HepG2 (cell line): ENCODE measurements around the gene TM4SF4. TPM values are rescaled to one million over a fixed set of nuclear protein-coding genes. Genes with fewer than 3 reads are reported as not detected.

Experiments used
- ATAC-seq: fragments of 200-7000 bp; cut with Tn5 transposase; 3 replicates; pipeline ENCODE4 v1.9.1; 2020; ENCODE audit warnings: mild to moderate bottlenecking, moderate library complexity
- BruUV-seq: library from RNA; stranded (reverse); fragments of 400-500 nt; replicated peaks from 2 replicates; lab custom pipeline; 2021; lab: Mats Ljungman, UMichigan
- CTCF ChIA-PET: fragments of 300-600 bp; formaldehyde crosslinking; extraction: SDS; loops from one replicate; lab custom pipeline; 2021; ENCODE audit warnings: low total read pairs, inconsistent platforms, low intra/inter-chr PET ratio; lab: Yijun Ruan, JAX
- POLR2A ChIA-PET: fragments of 350-600 bp; sonication (Branson Sonifier 250); formaldehyde crosslinking; loops from one replicate; lab custom pipeline; 2020; ENCODE audit warnings: antibody characterized with exemption, inconsistent platforms; lab: Yijun Ruan, JAX
- DNase-seq: peaks from one replicate; pipeline ENCODE4 v3.0.0-alpha.2; 2015; ENCODE audit warnings: low spot score
- FAIRE-seq: peaks from 3 replicates; lab custom pipeline; 2011; peaks lifted over from hg19 to GRCh38; lab: Jason Lieb, UNC
- H2AFZ ChIP-seq: one replicate; pipeline ENCODE4 v1.6.1; 2011; ENCODE audit warnings: low read length, inconsistent platforms
- H3K27ac ChIP-seq: fragments of 300-600 bp; 3 replicates; pipeline ENCODE4 v1.8.0; 2011; ENCODE audit warnings: mixed run types, mild to moderate bottlenecking, mixed read lengths, low read length, inconsistent platforms; ENCODE audit not compliant: insufficient read depth; ENCODE audit errors: extremely low read length
- H3K27me3 ChIP-seq, 2 experiments: fragments of 200-600 bp in 1 of 2; 2 replicates in 1 of 2; 3 replicates in 1 of 2; pipeline versions ENCODE4 v1.6.0 to v1.8.0; 2011; ENCODE audit warnings: low read length in 2 of 2, mild to moderate bottlenecking in 2 of 2, moderate library complexity in 2 of 2, inconsistent platforms in 1 of 2; ENCODE audit not compliant: insufficient read depth in 2 of 2, control insufficient read depth in 1 of 2
- H3K36me3 ChIP-seq, 2 experiments: fragments of 200-600 bp in 1 of 2; replicated peaks in 1 of 2; 2 replicates in 1 of 2; 3 replicates in 1 of 2; pipeline versions ENCODE4 v1.5.1 to v1.8.0; 2011; ENCODE audit warnings: low read length in 2 of 2, inconsistent platforms in 1 of 2; ENCODE audit not compliant: insufficient read depth in 2 of 2, control insufficient read depth in 1 of 2
- H3K4me1 ChIP-seq: 2 replicates; pipeline ENCODE4 v1.5.1; 2012; ENCODE audit warnings: low read length, inconsistent platforms; ENCODE audit not compliant: insufficient read depth
- H3K4me2 ChIP-seq: 2 replicates; pipeline ENCODE4 v1.6.0; 2011; ENCODE audit warnings: low read depth, low read length, inconsistent platforms
- H3K4me3 ChIP-seq, 3 experiments: fragments of 200-600 bp in 1 of 3; sonication (generic), shearing (Covaris generic) in 1 of 3; replicated peaks in 1 of 3; 2 replicates each; pipeline ENCODE4 v1.5.1; 2011 to 2016; ENCODE audit warnings: low read length in 3 of 3, inconsistent platforms in 2 of 3, low read depth in 2 of 3, mild to moderate bottlenecking in 2 of 3, control low read depth in 1 of 3, mixed read lengths in 1 of 3; ENCODE audit not compliant: insufficient read depth in 1 of 3
- H3K79me2 ChIP-seq: one replicate; pipeline ENCODE4 v1.6.1; 2011; ENCODE audit warnings: low read length, inconsistent platforms; ENCODE audit not compliant: insufficient read depth
- H3K9ac ChIP-seq: 2 replicates; pipeline ENCODE4 v1.6.0; 2011; ENCODE audit warnings: mild to moderate bottlenecking, low read depth, low read length, inconsistent platforms; ENCODE audit not compliant: insufficient read depth
- H3K9me3 ChIP-seq: 2 replicates; pipeline ENCODE4 v1.5.1; 2012; ENCODE audit warnings: mild to moderate bottlenecking, low read length
- H4K20me1 ChIP-seq: 2 replicates; pipeline ENCODE4 v1.6.0; 2011; ENCODE audit warnings: inconsistent platforms, mild to moderate bottlenecking, low read length, moderate library complexity; ENCODE audit not compliant: insufficient read depth
- CREM ChIP-seq, 2 experiments: sonication (generic) in 1 of 2; formaldehyde crosslinking in 1 of 2; IDR thresholded peaks; 2 replicates each; pipeline versions ENCODE4 v1.4.0 to v1.6.1; 2016 to 2020; ENCODE audit warnings: antibody characterized with exemption in 1 of 2, mild to moderate bottlenecking in 1 of 2, missing genetic modification reagents in 1 of 2
- ELF1 ChIP-seq: sonication (generic); formaldehyde crosslinking; IDR thresholded peaks from 2 replicates; pipeline ENCODE4 v1.4.0; 2020; ENCODE audit warnings: missing genetic modification reagents
- FOSL1 ChIP-seq: sonication (generic); formaldehyde crosslinking; IDR thresholded peaks from 2 replicates; pipeline ENCODE4 v1.9.0; 2021; ENCODE audit warnings: missing genetic modification reagents, borderline replicate concordance
- GATA4 ChIP-seq: sonication (generic); IDR thresholded peaks from 2 replicates; pipeline ENCODE4 v1.6.1; 2016; ENCODE audit warnings: antibody characterized with exemption, low read depth, borderline replicate concordance
- MED1 ChIP-seq: sonication (generic); formaldehyde crosslinking; IDR thresholded peaks from 2 replicates; pipeline ENCODE4 v1.4.0; 2020; ENCODE audit warnings: missing genetic modification reagents
- NCOA2 ChIP-seq: sonication (generic); formaldehyde crosslinking; IDR thresholded peaks from 2 replicates; pipeline ENCODE4 v1.8.0; 2022; ENCODE audit warnings: inconsistent platforms
- RARG ChIP-seq: sonication (generic); formaldehyde crosslinking; IDR thresholded peaks from 2 replicates; pipeline ENCODE4 v1.4.0; 2020; ENCODE audit warnings: low read depth, mild to moderate bottlenecking, missing genetic modification reagents
- SMC3 ChIP-seq: IDR thresholded peaks from 2 replicates; pipeline ENCODE4 v1.6.1; 2011; ENCODE audit warnings: low read length, improper control_type of control experiment
- THAP9 ChIP-seq: sonication (generic); formaldehyde crosslinking; IDR thresholded peaks from 2 replicates; pipeline ENCODE4; 2020; ENCODE audit warnings: missing genetic modification reagents, mild to moderate bottlenecking, borderline replicate concordance
- XBP1 ChIP-seq: sonication (generic); formaldehyde crosslinking; IDR thresholded peaks from 2 replicates; pipeline ENCODE4 v1.5.0; 2020; ENCODE audit warnings: missing genetic modification reagents
- ZBTB37 ChIP-seq: sonication (generic); formaldehyde crosslinking; IDR thresholded peaks from 2 replicates; pipeline ENCODE4 v1.4.0; 2020; ENCODE audit warnings: mild to moderate bottlenecking, missing genetic modification reagents
- ZKSCAN8 ChIP-seq: IDR thresholded peaks from 2 replicates; pipeline ENCODE4 v1.6.1; 2016; ENCODE audit warnings: borderline replicate concordance, missing genetic modification reagents, missing compliant biosample characterization
- ZMAT3 ChIP-seq: sonication (generic); formaldehyde crosslinking; conservative IDR thresholded peaks from 2 replicates; pipeline ENCODE4 v1.7.0; 2021; ENCODE audit warnings: missing genetic modification reagents
- ZNF350 ChIP-seq: sonication (generic); formaldehyde crosslinking; IDR thresholded peaks from 2 replicates; pipeline ENCODE4 v1.4.0; 2020; ENCODE audit warnings: mild to moderate bottlenecking, low read depth, missing genetic modification reagents, borderline replicate concordance
- ZNF44 ChIP-seq: sonication (generic); formaldehyde crosslinking; IDR thresholded peaks from 2 replicates; pipeline ENCODE4 v1.5.1; 2020; ENCODE audit warnings: mild to moderate bottlenecking, missing genetic modification reagents
- ZNF800 ChIP-seq: sonication (generic); formaldehyde crosslinking; IDR thresholded peaks from 2 replicates; pipeline ENCODE4 v1.4.0; 2020; ENCODE audit warnings: missing genetic modification reagents
- ZSCAN31 ChIP-seq: sonication (generic); formaldehyde crosslinking; IDR thresholded peaks from 2 replicates; pipeline ENCODE4 v1.5.0; 2020; ENCODE audit warnings: low read depth, mild to moderate bottlenecking, missing genetic modification reagents
- WGBS: methylation state at CpG from one replicate; pipeline ENCODE4 v1.1.6; 2017; ENCODE audit warnings: low lambda C conversion rate; 5-methylcytosine and 5-hydroxymethylcytosine counted together
- in situ Hi-C: cut with HindIII; loops from 2 replicates; pipeline ENCODE4 v1.10.0; 2017; ENCODE audit warnings: low pct_unique_long_range_greater_than_20kb; ENCODE audit not compliant: extremely low pct_ligation_motif_present
- intact Hi-C: fragments of 100-400 bp; cut with micrococcal nuclease; formaldehyde crosslinking; loops from one replicate; pipeline ENCODE4 v1.10.0; 2022; ENCODE audit not compliant: unreplicated experiment
- polyA plus RNA-seq, 8 experiments: library from polyadenylated mRNA; depleted of rRNA in 3 of 8; stranded (reverse) in 7 of 8; unstranded in 1 of 8; fragments of >200 nt; fragmentation: Illumina TruSeq in 4 of 8; extraction: Trizol in 4 of 8; gene quantifications; 2 replicates each; pipeline versions ENCODE4 v1.2.1 to v1.2.3, GENCODE V29; 2011 to 2016; ENCODE audit warnings: low read depth in 4 of 8, missing spikeins in 1 of 8, mixed read lengths in 1 of 8; ENCODE audit not compliant: insufficient read depth in 1 of 8
- total RNA-seq, 5 experiments: library from RNA; depleted of rRNA; stranded (reverse); fragments of >200 nt; fragmentation: Illumina TruSeq; extraction: Trizol; gene quantifications; 2 replicates each; pipeline ENCODE4 v1.2.3, GENCODE V29; 2016; ENCODE audit warnings: low read depth in 1 of 5

TM4SF4 gene
- total and polyA plus RNA-seq, 2 of the 13 experiments (the other 11 are each of a cell fraction or from before 2014, with no cell fraction given) = 0.63 to 0.95 TPM

GRCh38 chr3:149470381-149470780, 4.1 kb upstream of the TM4SF4 start:
- H2AFZ ChIP-seq = no peak overlapping the region
- H3K9ac ChIP-seq = no peak overlapping the region
- H3K27me3 ChIP-seq = no peaks in the 10 kb centered on the region
- H3K4me2 ChIP-seq = no peak overlapping the region
- ATAC-seq (no peak), DNase-seq (no peak)
- peaks cover 36% of the 10 kb centered on the region for H3K4me1 ChIP-seq
- no peaks in the 10 kb centered on the region for H4K20me1 ChIP-seq
- no peaks in the 10 kb centered on the region for H3K36me3 ChIP-seq
- H3K9me3 ChIP-seq = no peaks in the 10 kb centered on the region
- H3K79me2 ChIP-seq = no peaks in the 10 kb centered on the region
- intact Hi-C loops = loop anchor here (10.0 kb wide), 1 partner anchor 516 kb away; no protein-coding TSS in a partner anchor
- TF ChIP-seq ZNF350 (CRISPR knock-in tag) (no peak), MED1 (CRISPR knock-in tag) (no peak), CREM (IDR thresholded peaks at IDR 0.05) (no peak), CREM (CRISPR knock-in tag; IDR thresholded peaks at IDR 0.05) (no peak), ZSCAN31 (no peak), XBP1 (CRISPR knock-in tag) (no peak), ZKSCAN8 (CRISPR knock-in tag) (no peak), GATA4 (no peak), ZNF800 (no peak), ZMAT3 (CRISPR knock-in tag) (no peak), THAP9 (no peak), ELF1 (CRISPR knock-in tag) (no peak), NCOA2 (CRISPR knock-in tag) (no peak), ZBTB37 (CRISPR knock-in tag) (no peak), RARG (CRISPR knock-in tag) (no peak), ZNF44 (CRISPR knock-in tag) (no peak), SMC3 (no peak), FOSL1 (CRISPR knock-in tag) (no peak)
- TF ChIP-seq, all 625 proteins: peak for 0
- ChIA-PET CTCF (no interaction called here), POLR2A (interaction anchor here (0.8 to 1.5 kb wide), 2 partner anchors 69 to 83 kb away, joined by 3 read pairs; no protein-coding TSS in a partner anchor)
- no TSS peak for BruUV-seq
- WGBS = 54% methylated on average over 3 of the region's 3 CpGs
- in situ Hi-C loops = no loop called here
- FAIRE-seq = no peak
- no peak overlapping the region for H3K4me3 ChIP-seq
- no peak overlapping the region for H3K27ac ChIP-seq
